GM12801 (cell line): ENCODE results near the gene NDUFV1.

ENCODE experiments used
- TF ChIP-seq, protein P1 (sequence below): IDR thresholded peaks from one replicate; pipeline ENCODE4 v1.5.1; 2011; ENCODE audit warnings: control low read depth; ENCODE audit not compliant: insufficient read length; ENCODE audit errors: extremely low read depth

NDUFV1 gene

DNA sequence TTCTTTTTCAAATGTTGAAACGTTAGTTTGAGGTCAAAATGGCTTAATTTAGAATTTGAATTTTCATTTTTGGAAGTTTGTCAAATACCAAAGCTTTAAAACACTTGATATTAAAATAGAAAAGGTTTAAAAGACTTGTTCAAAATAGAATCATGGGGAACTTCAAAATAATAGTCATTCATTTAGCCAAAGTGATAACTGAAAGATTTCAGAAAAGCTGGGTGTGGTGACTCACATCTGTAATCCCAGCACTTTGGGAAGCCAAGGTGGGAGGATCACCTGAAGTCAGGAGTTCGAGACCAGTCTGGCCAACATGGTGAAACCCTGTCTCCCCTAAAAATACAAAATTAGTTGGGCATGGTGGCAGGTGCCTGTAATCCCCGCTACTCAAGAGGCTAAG lies 12.3 kb upstream of the NDUFV1 start:
- TF ChIP-seq, protein P1, sequence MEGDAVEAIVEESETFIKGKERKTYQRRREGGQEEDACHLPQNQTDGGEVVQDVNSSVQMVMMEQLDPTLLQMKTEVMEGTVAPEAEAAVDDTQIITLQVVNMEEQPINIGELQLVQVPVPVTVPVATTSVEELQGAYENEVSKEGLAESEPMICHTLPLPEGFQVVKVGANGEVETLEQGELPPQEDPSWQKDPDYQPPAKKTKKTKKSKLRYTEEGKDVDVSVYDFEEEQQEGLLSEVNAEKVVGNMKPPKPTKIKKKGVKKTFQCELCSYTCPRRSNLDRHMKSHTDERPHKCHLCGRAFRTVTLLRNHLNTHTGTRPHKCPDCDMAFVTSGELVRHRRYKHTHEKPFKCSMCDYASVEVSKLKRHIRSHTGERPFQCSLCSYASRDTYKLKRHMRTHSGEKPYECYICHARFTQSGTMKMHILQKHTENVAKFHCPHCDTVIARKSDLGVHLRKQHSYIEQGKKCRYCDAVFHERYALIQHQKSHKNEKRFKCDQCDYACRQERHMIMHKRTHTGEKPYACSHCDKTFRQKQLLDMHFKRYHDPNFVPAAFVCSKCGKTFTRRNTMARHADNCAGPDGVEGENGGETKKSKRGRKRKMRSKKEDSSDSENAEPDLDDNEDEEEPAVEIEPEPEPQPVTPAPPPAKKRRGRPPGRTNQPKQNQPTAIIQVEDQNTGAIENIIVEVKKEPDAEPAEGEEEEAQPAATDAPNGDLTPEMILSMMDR = no peak

DNA sequence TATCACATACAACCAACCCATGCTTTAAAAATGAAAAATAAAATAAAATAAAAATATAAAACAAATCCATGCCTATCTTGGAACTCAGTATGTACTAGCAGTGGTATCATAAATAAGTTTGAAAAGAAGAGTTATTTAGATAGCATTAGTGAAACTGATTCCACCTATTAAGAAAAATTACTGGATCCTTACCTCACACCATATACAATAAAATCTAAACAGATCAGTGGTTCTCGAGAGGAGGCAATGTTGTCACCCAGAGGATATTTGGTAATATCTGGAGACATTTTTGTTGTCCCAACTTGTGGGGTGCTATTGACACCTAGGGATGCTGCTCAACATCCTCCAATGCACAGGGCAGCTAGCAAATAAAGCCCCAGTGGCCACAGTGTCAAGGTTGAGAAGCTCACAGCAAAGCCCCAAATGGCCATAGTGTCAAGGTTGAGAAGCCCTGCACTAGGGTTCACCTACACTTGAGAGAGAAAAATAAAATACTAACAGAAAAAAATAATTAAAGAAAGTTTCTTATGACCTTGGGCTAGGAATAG lies 9.9 kb upstream of the NDUFV1 start:
- TF ChIP-seq, protein P1 = no peak

DNA sequence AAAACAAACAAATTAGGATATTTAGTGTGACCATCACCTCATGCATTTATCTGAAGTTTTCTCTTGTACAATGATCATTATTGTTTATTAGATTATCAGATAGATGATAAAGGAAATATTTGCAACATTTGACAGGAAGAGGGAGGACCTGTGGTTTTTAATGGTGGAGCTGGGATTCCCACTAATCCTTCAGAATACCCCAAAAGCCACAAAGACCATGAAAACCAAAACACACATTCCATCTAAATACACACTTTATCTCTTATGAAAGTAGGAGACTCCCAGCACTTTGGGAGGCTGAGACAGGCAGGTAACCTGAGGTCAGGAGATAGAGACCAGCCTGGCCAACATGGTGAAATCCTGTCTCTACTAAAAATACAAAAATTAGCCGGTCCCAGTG lies 7.6 kb upstream of the NDUFV1 start:
- TF ChIP-seq, protein P1 = no peak

DNA sequence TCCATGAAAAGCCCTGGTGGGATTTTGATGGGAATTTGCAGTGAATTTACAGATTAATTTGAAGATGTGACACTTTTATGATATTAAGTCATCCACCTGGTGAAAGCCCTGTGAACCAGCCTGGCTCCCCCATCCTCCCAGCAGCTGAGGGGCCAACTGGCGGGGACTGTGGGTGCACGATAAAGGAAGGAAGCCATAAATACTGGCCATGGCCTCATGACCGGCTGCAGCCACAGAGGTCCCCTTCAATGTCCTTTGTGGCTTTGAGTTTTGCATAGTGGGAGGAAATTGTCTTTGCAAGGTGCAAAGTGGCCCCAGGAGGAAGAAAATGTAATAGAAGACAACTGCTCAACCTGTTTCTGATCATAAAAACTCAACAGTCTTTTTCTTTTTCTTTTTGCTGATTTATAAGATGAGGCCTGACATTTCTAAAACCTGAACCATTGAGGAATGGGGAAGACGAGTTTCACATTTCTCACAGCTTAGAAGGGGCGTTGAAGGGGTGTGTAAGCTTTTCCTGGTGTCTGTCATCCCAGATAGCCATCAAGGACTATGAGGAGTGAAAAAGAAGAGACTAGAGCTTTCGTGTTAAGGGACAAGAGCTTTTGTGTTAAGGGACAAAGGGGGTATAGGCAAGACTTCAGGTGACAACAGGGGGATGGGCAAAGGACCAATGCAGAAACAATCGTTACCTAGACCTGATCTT lies 6.3 kb upstream of the NDUFV1 start:
- TF ChIP-seq, protein P1 = no peak

DNA sequence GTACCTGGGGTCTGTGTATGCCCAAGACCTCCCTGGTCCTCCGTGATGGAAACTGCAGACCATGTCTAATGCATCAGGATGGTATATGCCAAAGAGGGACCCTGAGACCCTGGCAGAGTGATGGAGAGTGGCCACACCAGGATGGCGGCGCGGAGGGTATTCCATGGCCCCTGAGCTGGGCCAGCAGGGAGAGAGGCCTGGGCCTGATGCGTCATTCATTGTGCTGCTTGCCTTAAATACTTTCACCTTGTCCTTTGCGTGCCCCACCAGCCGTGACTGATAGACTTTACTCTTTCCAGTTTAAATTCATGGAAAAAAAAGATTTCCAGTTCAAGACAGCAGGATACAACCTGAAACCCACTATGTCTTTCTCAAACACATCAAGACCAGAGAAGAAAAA lies 5.6 kb upstream of the NDUFV1 start:
- TF ChIP-seq, protein P1 = no peak

DNA sequence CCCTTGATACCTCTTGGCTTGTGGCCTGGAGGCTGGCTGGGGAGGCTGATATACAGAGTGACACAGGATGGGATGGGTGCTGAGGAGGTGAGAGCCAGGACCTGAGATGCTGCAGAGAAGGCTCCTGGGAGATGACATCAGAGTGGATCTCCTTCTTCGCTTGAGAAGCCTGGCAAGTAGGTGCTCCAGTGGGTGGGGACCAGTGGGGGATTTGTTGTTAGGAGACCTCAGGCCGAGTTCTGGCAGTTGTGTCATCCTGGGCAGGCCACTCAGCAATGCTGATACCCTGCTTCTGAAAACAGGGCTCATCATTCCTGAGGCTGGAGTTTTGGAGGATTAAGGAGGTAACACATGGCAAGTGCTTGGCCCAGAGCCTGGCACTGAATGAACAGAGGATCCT lies 1.9 kb upstream of the NDUFV1 start:
- TF ChIP-seq, protein P1 = no peak

DNA sequence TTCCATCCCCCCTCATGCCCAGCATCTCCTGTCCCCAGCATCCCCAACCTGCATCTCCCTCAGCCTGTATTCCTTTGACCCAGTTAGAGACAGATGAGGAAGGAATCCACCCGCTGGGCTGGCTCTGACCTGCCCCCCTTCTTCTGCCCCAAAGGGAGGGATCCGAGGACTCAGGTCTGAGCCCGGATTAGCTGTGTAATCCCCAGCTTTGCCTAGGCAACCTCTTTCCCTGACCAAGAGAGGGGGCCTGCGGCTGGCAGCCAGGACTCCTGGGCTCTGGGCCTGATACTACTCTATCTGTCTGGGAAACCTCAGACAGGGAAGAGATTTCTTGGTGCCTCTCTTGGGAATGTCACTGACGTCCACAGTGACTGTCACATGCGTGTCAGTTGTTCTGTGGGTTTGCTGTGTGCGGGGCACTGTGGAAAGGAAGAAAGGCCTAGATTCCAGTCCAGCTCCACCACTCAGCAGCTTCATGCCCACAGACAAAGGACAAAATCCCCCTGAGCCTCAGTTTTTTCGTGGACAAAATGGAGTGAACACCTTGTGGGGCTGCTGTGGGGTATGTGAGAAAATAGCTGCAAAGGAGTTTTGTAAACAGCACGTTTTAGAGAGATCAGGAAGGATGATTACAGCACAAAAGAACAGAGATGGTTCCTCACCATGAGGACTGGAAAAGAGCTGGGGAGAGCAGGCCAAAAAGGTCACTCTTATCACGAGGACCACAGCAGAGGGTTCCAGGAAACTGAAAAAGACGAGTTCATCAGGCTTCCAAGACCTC lies 1.3 kb upstream of the NDUFV1 start:
- TF ChIP-seq, protein P1 = no peak
